Neural progenitor cell (in vitro differentiated cells): ENCODE measurements around the gene PABPC3. TPM values are rescaled to one million over a fixed set of nuclear protein-coding genes. Genes with fewer than 3 reads are reported as not detected.

Source experiments
- DNase-seq: peaks from one replicate; pipeline ENCODE4 v3.0.0-alpha.2; 2016; ENCODE audit warnings: low spot score
- H2AFZ ChIP-seq: fragments of 200-600 bp; sonication (generic); replicated peaks from 2 replicates; pipeline ENCODE4 v1.6.1; 2016; ENCODE audit warnings: antibody characterized with exemption
- H3F3A ChIP-seq: fragments of 200-600 bp; sonication (generic); 2 replicates; pipeline ENCODE4 v1.6.1; 2016; ENCODE audit warnings: antibody characterized with exemption, low read depth
- H3K27ac ChIP-seq: fragments of 200-600 bp; sonication (generic); 2 replicates; pipeline ENCODE4 v1.5.1; 2016; ENCODE audit warnings: mild to moderate bottlenecking
- H3K27me3 ChIP-seq: fragments of 200-600 bp; sonication (generic); 2 replicates; pipeline ENCODE4 v1.6.1; 2016; ENCODE audit warnings: mild to moderate bottlenecking, moderate library complexity
- H3K36me3 ChIP-seq: fragments of 200-600 bp; sonication (generic); 2 replicates; pipeline ENCODE4 v1.5.1; 2016
- H3K4me1 ChIP-seq: fragments of 200-600 bp; sonication (generic); 2 replicates; pipeline ENCODE4 v1.6.1; 2016; ENCODE audit warnings: mixed run types
- H3K4me2 ChIP-seq: fragments of 200-600 bp; sonication (generic); 2 replicates; pipeline ENCODE4 v1.6.1; 2016
- H3K4me3 ChIP-seq: fragments of 200-600 bp; sonication (generic); 2 replicates; pipeline ENCODE4 v1.5.1; 2016
- H3K79me2 ChIP-seq: fragments of 200-600 bp; sonication (generic); 2 replicates; pipeline ENCODE4 v1.6.1; 2016; ENCODE audit warnings: low read depth
- H3K9ac ChIP-seq: fragments of 200-600 bp; sonication (generic); 2 replicates; pipeline ENCODE4 v1.6.1; 2016
- H3K9me3 ChIP-seq: fragments of 200-600 bp; sonication (generic); 2 replicates; pipeline ENCODE4 v1.5.1; 2016; ENCODE audit warnings: low read depth
- H4K20me1 ChIP-seq: fragments of 200-600 bp; sonication (generic); 2 replicates; pipeline ENCODE4 v1.6.1; 2016; ENCODE audit warnings: low read depth
- H3K27ac Mint-ChIP-seq: 3 replicates; pipeline ENCODE4 v1.8.0; 2021; ENCODE audit warnings: mixed read lengths
- H3K27me3 Mint-ChIP-seq: 2 replicates; pipeline ENCODE4 v1.8.0; 2022; ENCODE audit warnings: low read depth, mild to moderate bottlenecking, inconsistent platforms, moderate library complexity, mixed read lengths; ENCODE audit not compliant: insufficient read depth
- H3K36me3 Mint-ChIP-seq: 3 replicates; pipeline ENCODE4 v1.8.0; 2021; ENCODE audit warnings: mixed read lengths
- H3K4me1 Mint-ChIP-seq: 3 replicates; pipeline ENCODE4 v1.8.0; 2021; ENCODE audit warnings: mixed read lengths
- H3K4me3 Mint-ChIP-seq: 3 replicates; pipeline ENCODE4 v1.8.0; 2021; ENCODE audit warnings: mild to moderate bottlenecking, moderate library complexity, mixed read lengths
- H3K9me3 Mint-ChIP-seq: 3 replicates; pipeline ENCODE4 v1.8.0; 2020; ENCODE audit warnings: mixed read lengths
- EZH2 ChIP-seq: fragments of 200-600 bp; sonication (generic); IDR thresholded peaks from 2 replicates; pipeline ENCODE4 v1.6.1; 2017; ENCODE audit warnings: antibody characterized with exemption, mild to moderate bottlenecking, moderate library complexity
- EZH2phosphoT487 ChIP-seq: fragments of 200-600 bp; sonication (generic); IDR thresholded peaks from 2 replicates; pipeline ENCODE4 v1.6.1; 2017; ENCODE audit warnings: antibody characterized with exemption
- total RNA-seq: library from RNA; depleted of rRNA; stranded (reverse); fragments of >200 nt; gene quantifications from 2 replicates; pipeline ENCODE4 v1.2.3, GENCODE V29; 2015; ENCODE audit warnings: low replicate concordance
- TF ChIP-seq, protein P1 (sequence below): fragments of 200-600 bp; sonication (generic); IDR thresholded peaks from 2 replicates; pipeline ENCODE4 v1.5.1; 2017; ENCODE audit warnings: antibody characterized with exemption, mild to moderate bottlenecking

PABPC3 gene
- total RNA-seq, 1 donor from 2014 or later, result 0.17 TPM

DNA sequence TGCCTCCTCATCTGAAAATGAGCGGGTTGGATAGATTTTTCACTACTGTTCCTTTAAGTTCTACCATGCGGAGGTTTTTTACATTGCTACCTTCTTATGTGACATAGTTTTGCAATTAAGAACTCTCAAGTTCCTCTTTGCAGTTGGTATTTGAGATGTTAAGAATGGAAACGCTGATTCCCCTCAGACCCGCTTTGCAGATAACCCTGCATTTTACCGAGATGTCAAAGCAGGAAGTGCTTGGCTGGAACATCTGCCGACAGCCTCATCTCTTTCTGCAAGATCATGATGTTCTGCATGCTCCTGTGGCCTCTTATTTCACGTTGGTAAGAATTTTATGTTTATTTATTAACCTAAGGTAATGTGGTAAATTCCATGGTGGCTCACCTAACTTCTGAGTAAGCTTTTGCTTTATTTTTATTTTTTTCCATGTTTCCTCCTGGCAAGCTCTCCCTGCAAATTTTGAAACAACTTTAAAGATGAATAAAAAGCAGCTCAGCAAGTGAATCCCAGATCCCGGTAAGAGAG, 22.5 kb downstream of the PABPC3 start:
- no peak for TF ChIP-seq EZH2phosphoT487
- no peak for TF ChIP-seq EZH2
- TF ChIP-seq, protein P1, sequence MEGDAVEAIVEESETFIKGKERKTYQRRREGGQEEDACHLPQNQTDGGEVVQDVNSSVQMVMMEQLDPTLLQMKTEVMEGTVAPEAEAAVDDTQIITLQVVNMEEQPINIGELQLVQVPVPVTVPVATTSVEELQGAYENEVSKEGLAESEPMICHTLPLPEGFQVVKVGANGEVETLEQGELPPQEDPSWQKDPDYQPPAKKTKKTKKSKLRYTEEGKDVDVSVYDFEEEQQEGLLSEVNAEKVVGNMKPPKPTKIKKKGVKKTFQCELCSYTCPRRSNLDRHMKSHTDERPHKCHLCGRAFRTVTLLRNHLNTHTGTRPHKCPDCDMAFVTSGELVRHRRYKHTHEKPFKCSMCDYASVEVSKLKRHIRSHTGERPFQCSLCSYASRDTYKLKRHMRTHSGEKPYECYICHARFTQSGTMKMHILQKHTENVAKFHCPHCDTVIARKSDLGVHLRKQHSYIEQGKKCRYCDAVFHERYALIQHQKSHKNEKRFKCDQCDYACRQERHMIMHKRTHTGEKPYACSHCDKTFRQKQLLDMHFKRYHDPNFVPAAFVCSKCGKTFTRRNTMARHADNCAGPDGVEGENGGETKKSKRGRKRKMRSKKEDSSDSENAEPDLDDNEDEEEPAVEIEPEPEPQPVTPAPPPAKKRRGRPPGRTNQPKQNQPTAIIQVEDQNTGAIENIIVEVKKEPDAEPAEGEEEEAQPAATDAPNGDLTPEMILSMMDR, result no peak
- Histone ChIP-seq H3K9ac (no peak overlapping the region), H3K4me2 (no peak overlapping the region), H3K36me3 (no peaks in the 10 kb centered on the region), H3K4me3 (no peak overlapping the region), H3K27ac (no peak overlapping the region), H2AFZ (no peak overlapping the region), H4K20me1 (no peaks in the 10 kb centered on the region), H3K4me1 (no peaks in the 10 kb centered on the region), H3K27me3 (no peaks in the 10 kb centered on the region), H3F3A (no peaks in the 10 kb centered on the region), H3K79me2 (no peaks in the 10 kb centered on the region), H3K9me3 (peaks cover 5% of the 10 kb centered on the region)
- H3K27ac Mint-ChIP-seq, result no peak overlapping the region
- H3K9me3 Mint-ChIP-seq, result peaks cover 9% of the 10 kb centered on the region
- no peak for DNase-seq
- peaks cover 8% of the 10 kb centered on the region for H3K27me3 Mint-ChIP-seq
- H3K4me1 Mint-ChIP-seq, result peaks cover 26% of the 10 kb centered on the region
- H3K4me3 Mint-ChIP-seq, result no peak overlapping the region
- peaks cover 3% of the 10 kb centered on the region for H3K36me3 Mint-ChIP-seq

DNA sequence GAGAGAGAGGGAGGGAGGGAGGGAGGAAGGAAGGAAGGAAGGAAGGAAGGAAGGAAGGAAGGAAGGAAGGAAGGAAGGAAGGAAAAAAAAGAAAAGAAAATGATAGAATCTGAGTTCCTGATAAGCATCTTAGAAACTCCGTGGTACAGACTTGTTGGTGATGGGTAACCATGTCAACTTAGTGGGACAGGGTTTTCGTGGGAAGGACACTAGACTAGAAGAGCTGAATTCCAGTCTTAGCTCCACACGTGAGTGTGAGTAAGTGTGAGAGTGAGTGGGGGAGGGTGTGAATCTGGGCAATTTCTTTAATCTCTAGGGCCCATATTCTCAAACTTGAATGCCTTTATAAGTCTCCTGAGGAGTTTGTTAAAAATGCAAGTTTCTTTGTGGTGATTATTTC, 35.0 kb downstream of the PABPC3 start:
- TF ChIP-seq EZH2 (no peak), EZH2phosphoT487 (no peak)
- TF ChIP-seq, protein P1, result no peak
- H3K27me3 ChIP-seq, result peaks cover 5% of the 10 kb centered on the region

DNA sequence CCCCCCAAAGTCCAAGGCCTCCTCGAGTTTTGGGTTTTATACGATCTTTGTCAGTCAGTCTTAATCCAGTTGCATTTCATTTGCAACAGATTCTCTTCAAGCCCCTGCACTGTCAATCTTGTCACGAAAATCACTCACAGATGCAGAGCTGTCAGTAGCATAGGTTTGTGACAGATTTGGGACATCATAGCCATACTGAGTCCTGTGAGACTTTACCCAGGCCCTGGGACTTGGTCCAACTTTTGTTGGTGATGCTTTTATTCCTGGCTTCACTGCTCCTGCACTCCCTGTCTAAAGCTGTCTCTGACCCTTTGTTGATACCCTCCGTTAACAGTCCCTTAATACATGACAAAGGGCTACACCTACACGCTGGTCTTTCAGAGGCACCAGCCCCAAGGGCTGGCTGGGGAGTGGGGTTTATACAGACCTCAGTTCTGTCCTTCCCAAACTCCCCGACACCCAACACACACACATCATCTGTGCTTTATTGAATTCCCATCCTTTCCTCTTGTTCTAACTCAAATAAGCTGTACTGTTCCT, 36.0 kb downstream of the PABPC3 start:
- peaks cover 21% of the 10 kb centered on the region for H3K9me3 Mint-ChIP-seq
- H3K27ac Mint-ChIP-seq, result peak overlapping the region; percentile 42
- peaks cover 5% of the 10 kb centered on the region for H3K27me3 Mint-ChIP-seq
- H3K4me1 ChIP-seq, result peaks cover 7% of the 10 kb centered on the region
- H3K4me2 ChIP-seq, result peak overlapping the region; percentile 35
- no peak for DNase-seq
- H3K36me3 ChIP-seq, result no peaks in the 10 kb centered on the region
- no peaks in the 10 kb centered on the region for H4K20me1 ChIP-seq
- TF ChIP-seq EZH2phosphoT487 (no peak), EZH2 (no peak)
- TF ChIP-seq, protein P1, result no peak
- no peak overlapping the region for H3K4me3 Mint-ChIP-seq
- H3K9me3 ChIP-seq, result no peaks in the 10 kb centered on the region
- peaks cover 12% of the 10 kb centered on the region for H3K27me3 ChIP-seq
- H2AFZ ChIP-seq, result peak overlapping the region; percentile 50
- no peaks in the 10 kb centered on the region for H3K36me3 Mint-ChIP-seq
- H3K27ac ChIP-seq, result no peak overlapping the region
- H3K9ac ChIP-seq, result no peak overlapping the region
- no peak overlapping the region for H3K4me3 ChIP-seq
- peaks cover 10% of the 10 kb centered on the region for H3F3A ChIP-seq
- no peaks in the 10 kb centered on the region for H3K79me2 ChIP-seq
- H3K4me1 Mint-ChIP-seq, result peaks cover 26% of the 10 kb centered on the region

More for the DNA sequence above, 35.0 kb downstream of the PABPC3 start:
- no peaks in the 10 kb centered on the region for H4K20me1 ChIP-seq
- no peaks in the 10 kb centered on the region for H3F3A ChIP-seq
- no peak overlapping the region for H3K4me2 ChIP-seq
- no peak overlapping the region for H3K4me3 ChIP-seq
- H3K9ac ChIP-seq, result no peak overlapping the region
- peaks cover 5% of the 10 kb centered on the region for H3K27me3 Mint-ChIP-seq
- no peak overlapping the region for H3K4me3 Mint-ChIP-seq
- H3K36me3 Mint-ChIP-seq, result no peaks in the 10 kb centered on the region
- no peaks in the 10 kb centered on the region for H3K36me3 ChIP-seq
- DNase-seq, result no peak
- H3K9me3 Mint-ChIP-seq, result peaks cover 27% of the 10 kb centered on the region
- H3K27ac ChIP-seq, result no peak overlapping the region
- H2AFZ ChIP-seq, result no peak overlapping the region
- H3K4me1 Mint-ChIP-seq, result peaks cover 17% of the 10 kb centered on the region
- H3K27ac Mint-ChIP-seq, result no peak overlapping the region
- no peaks in the 10 kb centered on the region for H3K4me1 ChIP-seq
- H3K79me2 ChIP-seq, result no peaks in the 10 kb centered on the region
- no peaks in the 10 kb centered on the region for H3K9me3 ChIP-seq
